ENCODE results near the gene PLP1. TPM values are rescaled to one million over a fixed set of nuclear protein-coding genes. Genes with fewer than 3 reads are reported as not detected.
A peak's percentile ranks its signal among the peaks of the same experiment; 100 is the strongest.

Gene PLP1
- total RNA-seq, 6 experiments from 2014 or later = 0.24 to 0.75 (median 0.61) TPM; not detected in 2

DNA sequence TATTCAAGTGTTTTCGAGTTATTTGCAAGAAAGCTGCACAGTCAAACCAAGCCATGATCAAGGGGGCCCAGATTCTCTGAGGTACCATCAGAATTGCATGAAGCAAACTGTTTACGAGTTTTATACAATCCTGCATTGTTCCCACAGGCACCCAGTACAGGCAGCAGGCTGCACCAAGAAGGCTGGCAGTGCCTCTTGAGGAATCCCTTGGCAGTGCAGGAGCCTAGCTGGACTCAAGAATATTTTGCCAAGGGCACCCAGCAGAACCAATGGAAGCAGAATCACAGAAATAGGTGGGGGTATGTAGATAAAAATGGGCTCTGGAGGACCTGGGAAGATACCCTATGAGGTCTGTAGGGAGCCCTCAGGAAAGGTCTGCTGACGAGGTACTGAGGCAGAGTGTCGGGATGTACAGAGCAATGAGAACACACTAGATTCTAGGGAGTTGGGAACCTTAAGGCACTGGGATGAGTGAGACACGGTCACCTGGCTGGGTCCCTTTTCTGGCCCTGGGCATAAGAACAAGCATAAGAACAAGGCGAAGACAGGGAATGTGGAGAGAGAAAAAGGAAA, 2.5 kb upstream of the PLP1 start:
- Histone ChIP-seq H3K4me3 (no peak overlapping the region), H3K27ac (no peak overlapping the region), H3K4me1 (no peaks in the 10 kb centered on the region), H3K36me3 (no peaks in the 10 kb centered on the region), H3K9me3 (no peaks in the 10 kb centered on the region), H3K27me3 (no peaks in the 10 kb centered on the region)
- intact Hi-C loops (cut with DNase I) = no loop called here
- DNase-seq (no peak), ATAC-seq (peak; percentile 52 to 64 (median 56))
- WGBS (ENCODE audit: insufficient coverage, low coverage, low lambda C conversion rate, missing lambda C conversion rate) = 51% methylated on average over 6 of the region's 6 CpGs
- TF ChIP-seq POLR2A (IDR thresholded peaks at IDR 0.05) = no peak
- TF ChIP-seq, protein P1, sequence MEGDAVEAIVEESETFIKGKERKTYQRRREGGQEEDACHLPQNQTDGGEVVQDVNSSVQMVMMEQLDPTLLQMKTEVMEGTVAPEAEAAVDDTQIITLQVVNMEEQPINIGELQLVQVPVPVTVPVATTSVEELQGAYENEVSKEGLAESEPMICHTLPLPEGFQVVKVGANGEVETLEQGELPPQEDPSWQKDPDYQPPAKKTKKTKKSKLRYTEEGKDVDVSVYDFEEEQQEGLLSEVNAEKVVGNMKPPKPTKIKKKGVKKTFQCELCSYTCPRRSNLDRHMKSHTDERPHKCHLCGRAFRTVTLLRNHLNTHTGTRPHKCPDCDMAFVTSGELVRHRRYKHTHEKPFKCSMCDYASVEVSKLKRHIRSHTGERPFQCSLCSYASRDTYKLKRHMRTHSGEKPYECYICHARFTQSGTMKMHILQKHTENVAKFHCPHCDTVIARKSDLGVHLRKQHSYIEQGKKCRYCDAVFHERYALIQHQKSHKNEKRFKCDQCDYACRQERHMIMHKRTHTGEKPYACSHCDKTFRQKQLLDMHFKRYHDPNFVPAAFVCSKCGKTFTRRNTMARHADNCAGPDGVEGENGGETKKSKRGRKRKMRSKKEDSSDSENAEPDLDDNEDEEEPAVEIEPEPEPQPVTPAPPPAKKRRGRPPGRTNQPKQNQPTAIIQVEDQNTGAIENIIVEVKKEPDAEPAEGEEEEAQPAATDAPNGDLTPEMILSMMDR (IDR thresholded peaks at IDR 0.05) = peak; percentile 27 to 40 (median 30)

DNA sequence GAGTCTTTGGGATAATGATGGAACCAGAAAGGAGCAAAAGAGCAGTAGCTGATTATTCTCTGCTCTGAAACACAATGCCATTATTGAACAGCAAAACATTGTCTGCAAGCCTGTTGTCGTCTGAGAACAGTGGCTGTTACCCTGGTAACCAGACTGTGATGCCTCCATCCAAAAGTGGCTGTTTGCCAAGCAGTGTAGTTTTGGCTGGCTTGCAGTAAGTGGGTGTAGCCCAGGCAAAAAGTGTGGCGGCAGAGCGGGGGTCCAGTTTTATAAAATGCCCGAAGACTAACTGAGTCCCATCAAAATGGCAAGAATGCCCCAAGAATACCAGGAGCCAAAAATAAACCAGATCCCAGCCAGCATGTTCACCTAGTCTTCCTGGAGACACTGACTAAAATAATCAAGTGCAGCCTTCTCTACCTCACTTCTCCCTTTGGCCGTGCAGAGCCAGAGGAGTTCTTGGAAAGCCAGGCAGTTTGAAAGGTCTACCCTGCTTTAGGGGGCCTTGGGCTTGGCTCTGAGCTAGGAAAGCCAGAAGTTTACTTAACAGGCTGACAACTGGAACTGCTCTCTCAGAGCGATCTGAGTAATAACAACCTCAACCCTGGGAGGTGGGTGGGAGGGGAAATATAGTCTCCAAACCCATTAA, 2.6 kb downstream of the PLP1 start:
- WGBS (ENCODE audit: insufficient coverage, low coverage, low lambda C conversion rate, missing lambda C conversion rate) = 54% methylated on average over 4 of the region's 6 CpGs
- Histone ChIP-seq H3K27ac (no peak overlapping the region), H3K27me3 (no peaks in the 10 kb centered on the region), H3K9me3 (no peaks in the 10 kb centered on the region), H3K4me3 (no peak overlapping the region), H3K4me1 (no peaks in the 10 kb centered on the region), H3K36me3 (no peaks in the 10 kb centered on the region)
- TF ChIP-seq, protein P1 (IDR thresholded peaks at IDR 0.05) = no peak
- no peak for TF ChIP-seq POLR2A (IDR thresholded peaks at IDR 0.05)
- intact Hi-C loops (cut with DNase I) = no loop called here
- no peak for DNase-seq
- no peak for ATAC-seq

DNA sequence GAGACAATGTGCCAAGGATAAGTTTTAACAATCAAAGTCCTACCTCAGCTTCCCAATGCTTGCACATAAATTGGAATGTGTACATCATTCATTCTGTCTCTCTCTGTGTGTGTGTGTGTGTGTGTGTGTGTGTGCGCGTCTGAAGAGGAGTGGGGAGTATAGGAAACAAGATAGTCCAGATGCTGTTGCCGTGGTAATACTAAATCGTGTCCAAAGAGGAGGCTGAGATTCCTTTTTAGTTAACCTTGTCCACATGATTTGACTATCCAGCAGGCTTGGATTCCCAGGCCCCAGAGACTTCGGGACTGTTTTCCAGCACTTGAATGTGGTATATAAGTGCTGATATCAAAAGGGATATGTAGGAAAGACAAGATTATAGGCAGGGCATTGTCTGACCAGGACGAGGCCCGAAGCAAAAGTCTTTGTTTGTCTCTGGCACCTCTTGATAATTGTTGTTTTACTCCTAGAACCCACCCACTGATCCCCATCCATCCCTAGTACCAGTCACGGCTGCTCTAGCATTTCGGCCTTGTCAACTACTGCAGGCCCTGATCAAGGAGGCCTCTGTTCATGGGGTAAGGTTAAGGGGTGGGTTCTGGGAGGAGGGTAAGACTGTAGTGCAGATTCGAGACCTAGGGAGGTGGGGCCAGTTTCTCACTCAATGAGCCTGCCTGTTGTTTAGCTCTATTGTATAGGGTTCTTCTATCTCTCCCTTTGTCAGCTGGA, 3.9 kb downstream of the PLP1 start:
- no peak for TF ChIP-seq POLR2A (IDR thresholded peaks at IDR 0.05)
- TF ChIP-seq, protein P1 (IDR thresholded peaks at IDR 0.05) = no peak

DNA sequence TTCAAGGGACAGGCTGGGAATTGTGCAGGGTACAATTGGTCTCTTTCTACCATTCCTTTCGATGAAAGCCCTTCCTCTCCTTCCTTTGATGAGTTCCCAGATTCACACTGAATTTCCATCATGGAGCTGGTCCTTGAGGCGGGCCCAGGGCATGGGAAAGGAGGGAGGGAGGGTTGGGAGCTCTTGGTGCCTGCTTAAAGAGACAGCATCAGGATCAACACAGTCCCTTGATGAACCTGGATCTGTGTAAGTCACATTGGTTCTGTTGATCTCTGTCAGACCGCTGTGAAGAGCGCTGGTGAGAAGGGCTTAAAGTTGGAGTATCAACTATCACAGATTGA, 4.4 kb downstream of the PLP1 start:
- intact Hi-C loops (cut with DNase I) = no loop called here
- H3K4me3 ChIP-seq = no peak overlapping the region
- ATAC-seq (no peak), DNase-seq (no peak)
- TF ChIP-seq, protein P1 (IDR thresholded peaks at IDR 0.05) = no peak
- no peak for TF ChIP-seq POLR2A (IDR thresholded peaks at IDR 0.05)
- WGBS (ENCODE audit: insufficient coverage, low coverage, low lambda C conversion rate, missing lambda C conversion rate) = 60% methylated on average over 4 of the region's 4 CpGs
- H3K27ac ChIP-seq = no peak overlapping the region
- H3K4me1 ChIP-seq = no peaks in the 10 kb centered on the region
- H3K27me3 ChIP-seq = no peaks in the 10 kb centered on the region
- H3K36me3 ChIP-seq = no peaks in the 10 kb centered on the region
- H3K9me3 ChIP-seq = no peaks in the 10 kb centered on the region

More for the DNA sequence above, 3.9 kb downstream of the PLP1 start:
- WGBS (ENCODE audit: insufficient coverage, low coverage, low lambda C conversion rate, missing lambda C conversion rate) = 65% methylated on average over 7 of the region's 10 CpGs
- Histone ChIP-seq H3K9me3 (no peaks in the 10 kb centered on the region), H3K4me1 (no peaks in the 10 kb centered on the region), H3K27me3 (no peaks in the 10 kb centered on the region), H3K4me3 (no peak overlapping the region), H3K27ac (no peak overlapping the region), H3K36me3 (no peaks in the 10 kb centered on the region)
- no peak for DNase-seq
- no peak for ATAC-seq
- intact Hi-C loops (cut with DNase I) = no loop called here
